Central memory CD8-positive, alpha-beta T cell (primary cell): ENCODE data around the gene HSPA1L.
"Not testable (repeated sequence)": the region's sequence is repeated elsewhere in the genome, so short reads cannot be mapped to it uniquely, and the experiment has no call there.

ENCODE experiments used
- ATAC-seq: fragments of 150-1000 bp; cut with Tn5 transposase; replicated peaks from 2 replicates; pipeline ENCODE4 v1.10.0; 2022; ENCODE audit warnings: mild to moderate bottlenecking, moderate FRiP score, moderate number of reproducible peaks; ENCODE audit not compliant: poor library complexity, severe bottlenecking; ENCODE audit errors: extremely low read depth
- DNase-seq, 2 donors: peaks; one replicate each; pipeline ENCODE4 v3.0.0; 2021; ENCODE audit warnings: low spot score in 2 of 2
- H3K27ac Mint-ChIP-seq: one replicate; pipeline ENCODE4 v1.8.0; 2022; ENCODE audit warnings: low read depth, mild to moderate bottlenecking, moderate library complexity, mixed read lengths
- H3K27me3 Mint-ChIP-seq: one replicate; pipeline ENCODE4 v1.8.0; 2022; ENCODE audit warnings: mixed read lengths
- H3K36me3 Mint-ChIP-seq: one replicate; pipeline ENCODE4 v1.8.0; 2022; ENCODE audit warnings: mild to moderate bottlenecking, moderate library complexity, mixed read lengths; ENCODE audit not compliant: insufficient read depth
- H3K4me1 Mint-ChIP-seq: one replicate; pipeline ENCODE4 v1.8.0; 2022; ENCODE audit warnings: mixed read lengths
- H3K4me3 Mint-ChIP-seq: one replicate; pipeline ENCODE4 v1.8.0; 2022; ENCODE audit warnings: mild to moderate bottlenecking, moderate library complexity, mixed read lengths
- H3K9me3 Mint-ChIP-seq: one replicate; pipeline ENCODE4 v1.8.0; 2022; ENCODE audit warnings: mixed read lengths

HSPA1L gene

DNA sequence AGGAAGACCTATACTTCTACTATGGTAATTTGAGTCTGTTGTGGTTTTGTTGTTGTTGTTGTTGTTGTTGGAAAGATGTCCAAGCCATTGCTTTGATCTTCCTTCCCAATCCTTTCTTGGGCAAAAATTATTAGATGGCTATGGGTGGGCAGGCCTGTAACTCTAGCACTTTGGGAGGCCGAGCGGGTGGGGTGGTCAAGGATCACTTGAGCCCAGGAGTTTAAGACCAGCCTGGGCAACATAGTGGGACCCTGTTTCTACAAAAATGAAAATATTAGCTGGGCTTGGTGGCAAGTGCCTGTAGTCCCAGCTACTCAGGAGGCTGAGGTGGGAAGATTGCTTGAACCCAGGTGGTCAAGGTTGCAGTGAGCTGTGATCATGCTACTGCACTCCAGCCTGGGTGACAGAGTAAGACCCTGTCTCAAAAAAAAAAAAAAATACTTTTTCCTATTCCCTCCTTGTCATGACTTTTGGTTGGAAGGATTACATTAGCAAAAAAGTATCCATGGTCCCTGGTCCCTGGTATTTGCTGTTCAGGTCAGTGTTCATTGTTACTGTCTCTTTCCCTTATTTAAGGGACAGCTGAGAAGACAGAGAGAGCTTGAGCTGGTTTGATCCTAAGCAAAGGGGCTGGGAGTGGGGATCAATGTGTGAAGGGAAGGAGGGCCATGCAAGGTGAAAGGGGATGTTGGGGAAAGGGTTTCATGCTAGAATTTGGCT lies 35.8 kb upstream of the HSPA1L start:
- H3K36me3 Mint-ChIP-seq = peaks cover 7% of the 10 kb centered on the region

DNA sequence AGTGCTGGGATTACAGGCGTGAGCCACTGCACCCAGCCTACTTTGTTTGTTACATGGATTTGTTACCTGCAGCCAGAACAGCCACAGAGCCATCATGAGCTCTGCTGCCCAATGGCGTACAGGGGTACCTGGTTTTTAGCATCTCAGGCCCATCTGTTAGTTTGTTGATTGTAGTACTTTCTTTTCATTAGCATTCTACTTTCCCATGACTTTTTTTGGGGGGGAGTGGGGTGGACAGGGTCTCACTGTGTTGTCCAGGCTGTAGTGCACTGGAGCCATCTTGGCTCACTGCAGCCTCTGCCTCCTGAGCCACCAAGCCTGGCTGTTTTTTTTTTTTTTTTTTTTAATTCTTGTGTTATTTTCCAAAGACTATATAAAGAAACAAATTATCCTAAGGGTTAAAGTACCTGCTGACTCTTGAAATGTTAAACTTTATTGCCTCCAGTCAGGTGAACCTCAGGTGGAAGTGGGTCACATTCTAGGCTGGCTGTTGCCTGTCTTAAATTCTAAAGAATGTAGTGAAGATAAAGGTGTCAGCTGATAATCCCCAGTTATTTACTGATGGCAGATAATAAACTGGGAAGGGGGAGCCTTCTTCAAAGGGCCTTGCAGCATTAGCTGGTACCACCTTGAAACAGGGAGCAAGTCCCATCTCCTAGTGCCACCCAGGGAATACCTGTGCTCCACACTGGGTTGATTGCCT lies 32.3 kb upstream of the HSPA1L start:
- H3K36me3 Mint-ChIP-seq = peaks cover 10% of the 10 kb centered on the region
- DNase-seq = no peak

More for the DNA sequence above, 35.8 kb upstream of the HSPA1L start:
- H3K4me3 Mint-ChIP-seq = no peak overlapping the region
- no peak for DNase-seq
- H3K27me3 Mint-ChIP-seq = no peaks in the 10 kb centered on the region
- no peaks in the 10 kb centered on the region for H3K4me1 Mint-ChIP-seq
- H3K9me3 Mint-ChIP-seq = no peaks in the 10 kb centered on the region
- peak overlapping the region; percentile 46 for H3K27ac Mint-ChIP-seq
- no peak for ATAC-seq

DNA sequence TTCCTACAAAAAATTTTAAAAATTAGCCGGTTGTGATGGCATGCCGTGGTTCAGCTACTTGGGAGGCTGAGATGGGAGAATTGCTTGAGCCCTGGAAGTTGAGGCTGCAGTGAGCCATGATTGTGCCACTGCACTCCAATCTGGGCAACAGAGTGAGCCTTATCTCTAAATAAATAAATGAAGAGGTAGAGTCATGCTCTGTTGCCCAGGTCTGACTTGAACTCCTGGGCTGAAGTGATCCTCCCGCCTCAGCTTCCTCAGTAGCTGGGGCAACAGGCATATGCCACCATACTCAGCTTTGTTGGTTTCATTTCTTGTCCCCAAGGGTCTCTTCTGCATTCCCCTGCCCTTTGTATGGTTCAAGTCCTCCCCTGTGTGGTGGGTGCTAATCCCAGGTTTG lies 29.4 kb upstream of the HSPA1L start:
- Mint-ChIP-seq H3K9me3 (no peaks in the 10 kb centered on the region), H3K27me3 (no peaks in the 10 kb centered on the region), H3K4me3 (no peak overlapping the region), H3K27ac (no peak overlapping the region), H3K4me1 (no peaks in the 10 kb centered on the region), H3K36me3 (peaks cover 26% of the 10 kb centered on the region)
- no peak for ATAC-seq
- no peak for DNase-seq

More for the DNA sequence above, 32.3 kb upstream of the HSPA1L start:
- Mint-ChIP-seq H3K4me1 (no peaks in the 10 kb centered on the region), H3K27ac (no peak overlapping the region), H3K27me3 (no peaks in the 10 kb centered on the region), H3K9me3 (no peaks in the 10 kb centered on the region), H3K4me3 (no peak overlapping the region)
- ATAC-seq = no peak

DNA sequence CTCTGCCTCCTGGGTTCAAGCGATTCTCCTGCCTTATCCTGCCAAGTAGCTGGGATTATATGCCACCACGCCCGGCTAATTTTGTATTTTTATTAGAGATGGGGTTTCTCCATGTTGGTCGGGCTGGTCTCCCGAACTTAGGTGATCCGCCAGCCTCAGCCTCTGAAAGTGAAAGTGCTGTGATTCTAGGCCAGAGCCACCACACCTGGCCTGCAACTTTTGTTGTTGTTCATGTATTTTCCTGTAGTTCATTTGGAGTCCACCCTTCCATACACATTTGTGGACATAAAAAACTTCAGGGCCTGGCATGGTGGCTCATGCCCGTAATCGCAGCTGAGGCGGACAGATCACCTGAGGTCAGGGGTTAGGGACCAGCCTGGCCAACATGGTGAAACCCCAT lies 27.0 kb upstream of the HSPA1L start:
- Mint-ChIP-seq H3K27ac (no peak overlapping the region), H3K4me1 (peaks cover 14% of the 10 kb centered on the region), H3K4me3 (no peak overlapping the region), H3K36me3 (peaks cover 51% of the 10 kb centered on the region), H3K9me3 (no peaks in the 10 kb centered on the region), H3K27me3 (no peaks in the 10 kb centered on the region)
- no peak for DNase-seq
- no peak for ATAC-seq

DNA sequence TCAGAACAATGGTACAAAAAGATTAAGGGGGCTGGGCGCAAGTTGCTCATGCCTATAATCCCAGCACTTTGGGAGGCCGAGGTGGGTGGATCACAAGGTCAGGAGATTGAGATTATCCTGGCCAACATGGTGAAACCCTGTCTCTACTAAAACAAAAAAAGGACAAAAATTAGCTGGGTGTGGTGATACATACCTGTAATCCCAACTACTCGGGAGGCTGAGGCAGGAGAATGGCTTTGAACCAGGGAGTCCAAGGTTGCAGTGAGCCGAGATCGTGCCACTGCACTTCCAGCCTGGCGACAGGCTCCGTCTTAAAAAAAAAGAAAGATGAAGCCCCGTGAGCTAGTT lies 24.7 kb upstream of the HSPA1L start:
- Mint-ChIP-seq H3K4me1 (peaks cover 35% of the 10 kb centered on the region), H3K36me3 (peaks cover 64% of the 10 kb centered on the region)
- not testable (repeated sequence) for ATAC-seq, H3K27me3 Mint-ChIP-seq, H3K9me3 Mint-ChIP-seq, H3K27ac Mint-ChIP-seq, DNase-seq, H3K4me3 Mint-ChIP-seq

DNA sequence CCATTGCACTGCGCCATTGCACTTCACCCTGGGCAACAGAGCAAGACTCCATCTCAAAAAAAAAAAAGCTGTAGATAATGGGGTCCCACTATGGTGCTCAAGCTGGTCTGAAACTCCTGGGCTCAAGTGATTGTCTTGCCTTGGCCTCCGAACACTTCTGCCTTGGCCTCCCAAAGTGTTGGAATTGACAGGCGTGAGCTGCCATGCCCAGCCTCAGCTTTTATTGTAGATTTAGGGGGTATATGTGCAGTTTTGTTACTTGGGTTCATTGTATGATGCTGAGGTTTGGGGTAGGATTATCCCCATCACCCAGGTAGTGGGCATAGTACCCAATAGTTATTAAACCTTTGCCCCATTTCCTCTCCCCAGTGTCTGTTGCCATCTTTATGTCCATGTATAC lies 23.9 kb upstream of the HSPA1L start:
- Mint-ChIP-seq H3K4me3 (peak overlapping the region; percentile 29), H3K27ac (peak overlapping the region; percentile 99), H3K4me1 (peaks cover 38% of the 10 kb centered on the region), H3K27me3 (no peaks in the 10 kb centered on the region), H3K9me3 (no peaks in the 10 kb centered on the region), H3K36me3 (peaks cover 70% of the 10 kb centered on the region)
- no peak for DNase-seq
- no peak for ATAC-seq

DNA sequence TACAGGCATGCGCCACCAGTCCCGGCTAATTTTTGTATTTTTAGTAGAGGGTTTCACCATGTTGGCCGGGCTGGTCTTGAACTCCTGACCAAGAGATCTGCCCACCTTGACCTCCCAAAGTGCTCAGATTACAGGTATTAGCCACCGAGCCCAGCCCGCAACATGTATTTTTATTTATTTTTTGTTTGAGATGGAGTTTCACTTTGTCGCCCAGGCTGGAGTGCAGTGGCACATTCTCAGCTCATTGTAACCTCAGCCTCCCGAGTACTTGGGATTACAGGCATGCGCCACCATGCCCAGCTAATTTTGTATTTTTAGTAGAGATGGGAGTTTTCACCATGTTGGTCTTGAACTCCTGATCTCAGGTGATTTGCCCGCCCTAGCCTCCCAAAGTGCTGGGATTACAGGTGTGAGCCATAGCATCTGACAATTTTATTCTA lies 23.1 kb upstream of the HSPA1L start:
- H3K36me3 Mint-ChIP-seq = peaks cover 70% of the 10 kb centered on the region
- not testable (repeated sequence) for H3K9me3 Mint-ChIP-seq, ATAC-seq, DNase-seq, H3K27me3 Mint-ChIP-seq
- H3K27ac Mint-ChIP-seq = peak overlapping the region; percentile 99
- H3K4me1 Mint-ChIP-seq = peaks cover 38% of the 10 kb centered on the region
- H3K4me3 Mint-ChIP-seq = peak overlapping the region; percentile 91

DNA sequence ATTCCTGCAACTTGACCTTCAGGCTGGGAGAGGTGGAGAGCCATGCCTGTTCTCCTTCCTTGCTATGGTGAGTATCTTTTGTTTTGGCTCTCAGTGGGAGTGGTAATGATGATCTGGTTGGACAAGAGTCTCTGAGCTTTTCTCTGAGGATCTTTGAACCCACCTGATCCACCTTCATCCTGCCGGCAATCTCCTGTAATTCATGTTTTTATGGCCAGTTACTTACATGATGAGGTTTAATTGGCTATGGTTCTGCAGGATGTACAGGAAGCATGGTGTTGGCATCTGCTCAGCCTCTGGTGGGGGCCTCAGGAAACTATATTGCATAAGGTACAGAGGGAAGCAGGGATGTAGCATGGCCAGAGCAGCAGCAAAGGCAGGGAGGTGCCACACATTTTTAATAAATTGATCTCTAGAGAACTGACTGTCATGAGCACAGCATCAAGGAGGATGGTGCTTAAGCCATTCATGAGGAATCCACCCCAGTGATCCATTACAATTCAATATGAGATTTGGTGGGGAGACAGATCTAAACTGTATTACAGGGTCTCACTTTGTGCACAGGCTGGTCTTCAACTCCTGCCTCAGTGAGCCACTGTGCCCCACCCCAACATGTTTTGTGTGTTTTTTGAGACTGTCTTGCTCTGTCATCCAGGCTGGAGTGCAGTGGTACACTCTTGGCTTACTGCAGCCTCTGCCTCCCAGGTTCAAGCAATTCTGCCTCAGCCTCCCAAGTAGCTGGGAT lies 22.5 kb upstream of the HSPA1L start:
- ATAC-seq (no peak), DNase-seq (no peak)
- Mint-ChIP-seq H3K4me1 (peaks cover 38% of the 10 kb centered on the region), H3K4me3 (peak overlapping the region; percentile 91), H3K27me3 (no peaks in the 10 kb centered on the region), H3K27ac (peak overlapping the region; percentile 99), H3K9me3 (no peaks in the 10 kb centered on the region), H3K36me3 (peaks cover 68% of the 10 kb centered on the region)

DNA sequence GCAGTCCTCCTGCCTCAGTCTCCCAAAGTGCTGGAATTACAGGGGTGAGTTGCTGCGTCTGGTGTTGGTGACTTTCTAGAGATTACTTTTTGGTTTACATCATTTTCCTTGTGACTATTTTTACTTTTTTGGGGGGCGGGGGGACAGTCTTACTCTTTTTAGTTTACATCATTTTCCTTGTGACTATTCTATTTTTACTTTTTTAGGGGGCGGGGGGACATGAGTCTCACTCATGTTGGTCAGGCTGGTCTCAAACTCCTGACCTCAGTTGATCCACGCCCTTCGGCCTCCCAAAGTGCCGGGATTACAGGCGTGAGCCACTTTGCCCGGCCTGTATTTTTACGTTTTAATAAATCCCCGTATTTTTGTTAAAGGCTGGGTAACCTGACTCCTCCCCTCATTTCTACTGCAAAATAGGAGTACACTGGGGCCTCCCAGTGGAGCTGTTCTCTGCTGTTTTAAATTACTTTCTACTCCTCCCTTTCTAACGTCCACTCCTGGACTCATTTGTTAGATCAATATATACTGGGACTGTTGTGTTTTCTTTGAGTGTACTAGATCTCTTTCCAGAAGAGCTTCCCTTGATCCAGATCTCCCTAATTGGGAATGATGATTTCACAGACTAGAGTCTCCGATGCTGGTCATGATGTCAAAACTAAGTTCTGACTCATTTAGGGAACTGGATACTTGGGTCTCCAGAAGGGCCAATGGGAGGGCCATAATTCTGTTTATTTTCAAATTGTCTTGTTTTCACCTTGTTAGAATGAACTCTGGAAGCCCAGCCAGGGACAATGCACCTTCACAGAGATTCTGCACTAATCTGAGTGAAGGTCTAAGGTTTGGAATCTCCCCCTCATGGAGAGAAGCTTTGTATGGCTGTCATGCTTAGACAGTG lies 21.6 kb upstream of the HSPA1L start:
- Mint-ChIP-seq H3K36me3 (peaks cover 68% of the 10 kb centered on the region), H3K4me1 (peaks cover 38% of the 10 kb centered on the region), H3K9me3 (no peaks in the 10 kb centered on the region), H3K27me3 (no peaks in the 10 kb centered on the region), H3K27ac (peak overlapping the region; percentile 99), H3K4me3 (peak overlapping the region; percentile 91)
- DNase-seq (no peak), ATAC-seq (no peak)

DNA sequence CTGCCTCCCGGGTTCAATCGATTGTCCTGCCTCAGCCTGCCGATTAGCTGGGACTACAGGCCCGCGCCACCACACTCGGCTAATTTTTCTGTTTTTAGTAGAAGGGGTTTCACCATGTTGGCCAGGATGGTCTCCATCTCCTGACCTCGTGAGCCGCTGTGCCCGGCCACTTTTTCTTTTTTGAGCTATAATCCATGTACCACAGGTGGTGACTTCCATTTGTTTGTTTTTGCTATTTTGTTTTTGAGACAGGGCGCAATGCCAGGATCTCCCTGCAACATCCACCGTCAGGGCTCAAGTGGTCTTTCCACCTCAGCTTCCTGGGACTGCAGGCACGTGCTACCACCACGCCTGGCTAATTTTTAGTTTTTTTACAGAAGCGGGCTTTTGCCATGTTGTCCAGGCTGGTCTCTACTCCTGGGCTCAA lies 21.0 kb upstream of the HSPA1L start:
- ATAC-seq = no peak
- Mint-ChIP-seq H3K27ac (peak overlapping the region; percentile 99), H3K36me3 (peaks cover 62% of the 10 kb centered on the region), H3K9me3 (no peaks in the 10 kb centered on the region), H3K27me3 (no peaks in the 10 kb centered on the region), H3K4me1 (peaks cover 38% of the 10 kb centered on the region), H3K4me3 (peak overlapping the region; percentile 91)
- DNase-seq = no peak

DNA sequence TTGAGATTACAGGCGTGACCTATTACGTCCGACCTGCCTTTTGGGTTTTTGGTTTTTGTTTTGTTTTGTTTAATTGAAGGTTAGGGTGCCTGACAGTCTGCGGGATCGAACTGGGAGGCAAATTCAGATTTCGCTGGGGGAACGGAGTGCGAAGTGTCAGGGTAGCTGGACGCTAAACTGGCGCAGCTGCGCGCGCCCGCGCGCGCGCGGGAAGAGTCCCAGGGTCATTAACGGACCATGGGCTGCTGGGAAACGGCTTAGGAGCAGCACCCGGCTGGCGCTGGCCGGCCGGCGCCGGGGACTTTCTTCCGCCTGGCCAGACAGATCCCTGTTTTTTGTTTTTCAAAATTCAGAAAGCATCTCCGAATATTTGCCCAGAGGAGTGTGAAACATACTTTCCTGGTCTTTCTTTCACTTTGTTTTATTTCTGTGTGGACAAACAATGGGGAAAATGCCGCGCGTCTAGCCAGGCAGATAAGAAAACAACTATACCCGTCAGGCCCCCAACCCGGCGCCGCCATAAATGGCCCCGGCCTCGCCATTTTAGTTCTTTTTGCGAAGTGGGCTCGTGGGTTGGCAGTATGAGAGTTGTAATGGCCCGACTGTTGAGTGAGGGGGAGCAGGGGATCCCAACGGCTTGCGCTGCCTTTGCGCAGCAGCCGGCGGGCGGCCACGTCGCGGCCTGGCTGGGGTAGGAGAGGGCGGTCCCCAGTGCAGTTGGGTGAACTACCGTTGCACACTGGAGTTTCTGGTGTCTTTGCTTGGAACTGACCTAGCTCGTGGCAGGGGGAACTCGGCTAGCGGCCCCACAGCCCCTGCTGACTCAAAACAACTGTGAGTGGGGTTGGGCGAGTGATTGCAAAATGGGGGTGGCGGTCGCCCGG lies 19.5 kb upstream of the HSPA1L start:
- Mint-ChIP-seq H3K4me1 (peaks cover 53% of the 10 kb centered on the region), H3K27me3 (no peaks in the 10 kb centered on the region)

More for the DNA sequence above, 19.5 kb upstream of the HSPA1L start:
- peaks cover 52% of the 10 kb centered on the region for H3K36me3 Mint-ChIP-seq
- ATAC-seq (peak; percentile 54), DNase-seq (peak; percentile 73 to 78)
- H3K9me3 Mint-ChIP-seq = no peaks in the 10 kb centered on the region
- H3K27ac Mint-ChIP-seq = peak overlapping the region; percentile 99
- peak overlapping the region; percentile 91 for H3K4me3 Mint-ChIP-seq
